GM06990 (cell line): Measurements from ENCODE around the gene APOB.

ENCODE experiments used
- DNase-seq: peaks from one replicate; pipeline ENCODE4 v3.0.0-alpha.2; 2011; ENCODE audit not compliant: insufficient read length; ENCODE audit errors: extremely low read depth
- H3K27me3 ChIP-seq: replicated peaks from 2 replicates; pipeline ENCODE4 v1.6.0; 2011; ENCODE audit warnings: low read length; ENCODE audit not compliant: control insufficient read depth, insufficient read depth
- H3K36me3 ChIP-seq: 2 replicates; pipeline ENCODE4 v1.5.1; 2011; ENCODE audit warnings: low read length; ENCODE audit not compliant: control insufficient read depth, insufficient read depth
- H3K4me3 ChIP-seq: replicated peaks from 2 replicates; pipeline ENCODE4 v1.5.1; 2011; ENCODE audit warnings: low read depth, mild to moderate bottlenecking, control low read depth, low read length
- CTCF ChIP-seq: IDR thresholded peaks from 2 replicates; pipeline ENCODE4 v1.5.1; 2011; ENCODE audit warnings: low read length, control low read depth, mild to moderate bottlenecking, inconsistent platforms; ENCODE audit not compliant: insufficient read depth, poor library complexity, severe bottlenecking

The APOB gene

DNA sequence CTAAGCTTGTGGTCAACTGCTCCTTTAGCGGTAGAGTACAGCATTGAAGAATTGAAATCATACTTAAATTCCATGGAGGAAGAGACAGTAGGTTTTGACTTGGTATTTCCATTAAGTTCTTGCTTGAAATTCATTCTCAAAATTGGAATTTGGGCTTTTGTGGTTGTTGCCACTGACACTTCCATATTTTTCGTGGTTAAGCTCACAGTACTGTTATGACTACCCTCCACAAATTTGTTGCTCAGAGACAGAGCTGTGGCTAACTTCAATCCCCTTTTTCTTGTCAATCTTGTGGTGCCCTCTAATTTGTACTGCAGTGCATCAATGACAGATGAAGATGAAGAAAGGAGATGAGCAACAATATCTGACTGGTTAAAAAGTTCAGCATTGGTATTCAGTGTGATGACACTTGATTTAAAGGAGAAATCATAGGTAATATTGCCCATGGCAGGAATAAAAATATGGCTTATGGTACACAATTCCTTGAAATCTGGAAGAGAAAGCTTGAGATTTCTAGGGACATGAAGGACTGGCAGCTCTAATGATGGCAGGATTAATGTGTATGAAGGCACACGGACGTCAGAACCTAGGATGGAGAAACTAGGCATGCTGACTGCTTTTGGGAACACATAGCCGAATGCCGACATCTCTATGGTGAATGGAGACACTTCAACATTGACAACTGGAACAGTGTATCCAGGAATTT, 37.3 kb downstream of the APOB start:
- no peak for TF ChIP-seq CTCF
- Histone ChIP-seq H3K36me3 (no peaks in the 10 kb centered on the region), H3K27me3 (peaks cover 1% of the 10 kb centered on the region; the same call in 1 of the 2 replicates), H3K4me3 (no peak overlapping the region)
- no peak for DNase-seq

DNA sequence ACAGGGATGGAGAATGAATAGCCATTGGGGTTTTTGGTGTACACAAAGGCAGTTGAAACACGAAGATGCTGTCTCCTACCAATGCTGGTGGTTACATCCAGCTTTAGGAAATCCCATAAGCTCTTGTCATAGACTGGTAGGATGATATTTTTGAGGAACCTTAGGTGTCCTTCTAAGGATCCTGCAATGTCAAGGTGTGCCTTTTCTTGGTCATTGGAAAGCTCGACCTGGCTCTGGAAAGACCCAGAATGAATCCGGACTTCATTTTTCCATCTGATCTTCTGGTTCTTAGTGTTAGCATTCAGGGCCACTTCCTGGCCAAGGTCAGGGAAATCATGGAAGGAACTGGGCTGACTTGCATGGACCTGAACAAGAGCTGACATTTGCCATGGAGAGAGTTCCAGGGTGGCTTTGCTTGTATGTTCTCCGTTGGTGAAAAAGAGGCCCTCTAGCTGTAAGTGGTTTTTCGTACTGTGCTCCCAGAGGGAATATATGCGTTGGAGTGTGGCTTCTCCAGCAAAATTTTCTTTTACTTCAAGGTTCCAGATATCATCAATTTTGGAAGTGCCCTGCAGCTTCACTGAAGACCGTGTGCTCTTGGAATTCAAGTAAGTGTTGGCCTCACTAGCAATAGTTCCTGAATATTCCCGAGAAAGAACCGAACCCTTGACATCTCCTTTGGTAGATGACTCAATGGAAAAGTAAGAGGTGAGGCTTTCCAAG, 38.0 kb downstream of the APOB start:
- no peaks in the 10 kb centered on the region for H3K36me3 ChIP-seq
- H3K27me3 ChIP-seq = peaks cover under 1% of the 10 kb centered on the region; the same call in 1 of the 2 replicates
- DNase-seq = no peak

DNA sequence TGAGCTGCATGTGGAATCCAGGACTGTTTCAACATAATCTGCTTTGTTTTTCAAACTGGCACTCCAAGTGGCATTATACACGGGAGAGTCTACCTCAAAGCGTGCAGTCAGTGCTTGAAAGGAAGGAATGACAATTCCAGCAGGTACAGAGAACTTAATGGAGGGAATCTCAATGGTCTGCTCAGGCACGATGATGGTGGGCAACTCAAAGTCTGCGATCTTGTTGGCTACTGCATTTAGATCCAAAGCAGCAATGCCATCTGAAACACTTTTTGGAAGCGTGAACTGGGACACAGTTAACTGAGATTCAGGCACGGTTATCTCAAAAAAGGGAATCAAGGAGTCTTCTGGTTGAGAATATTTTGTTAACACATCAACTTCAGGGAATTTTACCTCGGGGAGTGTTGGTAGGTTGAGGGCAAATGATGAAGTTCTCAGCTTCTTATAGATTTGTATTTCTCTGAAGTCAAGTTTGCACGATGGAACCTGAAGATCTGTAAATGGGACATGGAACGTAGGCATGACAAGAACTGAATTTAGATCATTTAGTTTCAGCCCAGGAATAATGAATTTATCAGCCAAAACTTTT, 38.7 kb downstream of the APOB start:
- H3K27me3 ChIP-seq = no peaks in the 10 kb centered on the region; the same call in 1 of the 2 replicates
- no peak for DNase-seq
- no peaks in the 10 kb centered on the region for H3K36me3 ChIP-seq
- no peak for TF ChIP-seq CTCF
- no peak overlapping the region for H3K4me3 ChIP-seq

More for the DNA sequence above, 38.0 kb downstream of the APOB start:
- H3K4me3 ChIP-seq = no peak overlapping the region
- no peak for TF ChIP-seq CTCF

- no peak for DNase-seq
- TF ChIP-seq CTCF = no peak
- H3K27me3 ChIP-seq = no peaks in the 10 kb centered on the region; the same call in 1 of the 2 replicates
- no peak overlapping the region for H3K4me3 ChIP-seq
- no peaks in the 10 kb centered on the region for H3K36me3 ChIP-seq
Observed at GRCh38 chr2:21004181-21004572, 39.7 kb downstream of the APOB start.

DNA sequence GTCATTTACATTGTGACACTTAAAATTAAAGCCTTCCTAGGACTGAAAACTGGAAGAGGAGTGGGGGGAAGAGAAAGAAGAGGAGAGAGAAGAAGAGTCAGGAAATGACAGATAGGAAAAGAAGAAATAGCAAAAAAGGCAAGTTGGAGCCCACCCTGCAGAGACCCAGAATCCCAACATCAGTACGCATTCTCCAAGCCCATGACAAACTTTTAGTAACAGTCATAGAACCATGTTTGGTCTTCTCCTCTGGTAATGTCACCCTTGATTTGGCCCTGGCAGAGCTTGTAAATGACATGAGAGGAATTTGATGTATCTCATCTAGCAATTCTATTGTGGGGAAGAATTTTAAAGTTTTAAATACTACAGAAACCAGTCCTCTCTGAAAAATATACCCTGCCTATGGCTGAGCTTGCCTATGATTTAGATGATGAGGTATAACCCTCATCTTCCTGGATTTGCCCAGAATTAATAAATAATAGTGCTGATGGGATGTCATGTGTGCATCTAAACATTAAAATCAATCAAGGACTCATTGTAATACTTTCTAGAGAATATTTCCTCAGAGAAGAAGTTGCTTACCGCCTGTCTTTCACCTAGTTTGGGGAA, 40.2 kb downstream of the APOB start:
- no peak for DNase-seq
- no peaks in the 10 kb centered on the region for H3K36me3 ChIP-seq
- H3K4me3 ChIP-seq = no peak overlapping the region
- no peaks in the 10 kb centered on the region; the same call in 1 of the 2 replicates for H3K27me3 ChIP-seq
- no peak for TF ChIP-seq CTCF
